Neural cell (in vitro differentiated cells): Measurements from ENCODE around the gene RPL36AL.

Experiments used
- EP300 ChIP-seq: fragments of 450-650 bp; conservative IDR thresholded peaks from 2 replicates; pipeline ENCODE4 v1.6.1; 2014; ENCODE audit warnings: antibody characterized with exemption, mild to moderate bottlenecking, moderate library complexity; ENCODE audit not compliant: poor library complexity, severe bottlenecking
- EZH2 ChIP-seq: fragments of 200-600, 300-800 bp; shearing (Covaris generic), sonication (generic); IDR thresholded peaks from 2 replicates; pipeline ENCODE4 v1.6.1; 2014; ENCODE audit warnings: antibody characterized with exemption, low read length, borderline replicate concordance, mild to moderate bottlenecking; ENCODE audit not compliant: insufficient read depth, poor library complexity, severe bottlenecking
- MXI1 ChIP-seq: fragments of 450-650 bp; conservative IDR thresholded peaks from 2 replicates; pipeline ENCODE4 v1.6.1; 2014; ENCODE audit warnings: antibody characterized with exemption, mild to moderate bottlenecking; ENCODE audit not compliant: poor library complexity, severe bottlenecking
- POLR2AphosphoS5 ChIP-seq: IDR thresholded peaks from 2 replicates; pipeline ENCODE4 v1.6.1; 2012
- RAD21 ChIP-seq: fragments of 450-650 bp; conservative IDR thresholded peaks from 2 replicates; pipeline ENCODE4 v1.6.1; 2014; ENCODE audit warnings: antibody characterized with exemption, mild to moderate bottlenecking, moderate library complexity
- SMC3 ChIP-seq: fragments of 450-650 bp; conservative IDR thresholded peaks from 2 replicates; pipeline ENCODE4 v1.6.1; 2014; ENCODE audit warnings: antibody characterized with exemption, mild to moderate bottlenecking, moderate library complexity; ENCODE audit not compliant: poor library complexity
- TAF1 ChIP-seq: IDR thresholded peaks from 2 replicates; pipeline ENCODE4 v1.6.1; 2012; ENCODE audit warnings: low read depth
- TF ChIP-seq, protein P1 (sequence below): fragments of 450-650 bp; IDR thresholded peaks from 2 replicates; pipeline ENCODE4 v1.5.1; 2014; ENCODE audit warnings: antibody characterized with exemption, mild to moderate bottlenecking, moderate library complexity; ENCODE audit not compliant: poor library complexity, severe bottlenecking
- TF ChIP-seq, protein P2 (sequence below): IDR thresholded peaks from 2 replicates; pipeline ENCODE4 v1.6.1; 2012; ENCODE audit warnings: borderline replicate concordance

DNA sequence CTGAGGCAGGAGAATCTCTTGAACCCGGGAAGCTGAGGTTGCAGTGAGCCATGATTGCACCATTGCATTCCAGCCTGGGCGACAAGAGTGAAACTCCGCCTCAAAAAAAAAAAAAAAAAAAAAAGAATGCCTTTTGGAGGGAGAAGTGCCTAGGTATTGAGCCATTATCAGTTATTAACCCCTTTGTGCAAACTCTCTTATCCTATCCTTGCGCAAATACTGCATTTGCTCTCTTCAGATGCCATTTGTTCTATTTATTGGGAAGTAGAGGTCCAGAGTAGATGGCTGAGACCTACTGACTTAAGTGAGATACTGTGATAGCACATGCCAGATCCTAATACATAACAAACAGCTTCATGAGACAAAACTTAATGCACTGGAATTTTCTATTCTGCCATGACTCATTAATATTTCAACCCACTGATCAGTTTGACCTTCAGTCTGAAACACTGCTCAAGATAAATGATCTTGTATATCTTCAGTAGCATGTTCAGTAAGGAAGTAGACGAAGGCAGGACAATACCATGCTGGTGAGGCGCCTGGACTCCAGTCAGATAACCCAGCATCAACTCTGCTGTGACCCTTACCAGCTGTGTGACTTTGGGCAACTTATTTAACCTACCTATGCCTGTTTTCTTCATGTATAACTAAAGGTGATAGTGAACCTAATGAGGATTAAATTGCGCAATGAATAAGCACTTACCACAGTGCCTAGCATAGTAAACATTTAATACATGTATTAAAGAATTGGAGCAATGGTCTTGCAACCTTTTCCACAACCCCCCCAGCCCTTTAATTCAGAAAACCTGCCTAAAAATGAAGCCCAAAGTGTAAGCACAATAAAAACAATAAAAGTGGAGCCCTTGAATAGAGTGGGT is 20.4 kb upstream of the RPL36AL start:
- TF ChIP-seq RAD21: no peak
- TF ChIP-seq POLR2AphosphoS5: no peak
- TF ChIP-seq, protein P1, sequence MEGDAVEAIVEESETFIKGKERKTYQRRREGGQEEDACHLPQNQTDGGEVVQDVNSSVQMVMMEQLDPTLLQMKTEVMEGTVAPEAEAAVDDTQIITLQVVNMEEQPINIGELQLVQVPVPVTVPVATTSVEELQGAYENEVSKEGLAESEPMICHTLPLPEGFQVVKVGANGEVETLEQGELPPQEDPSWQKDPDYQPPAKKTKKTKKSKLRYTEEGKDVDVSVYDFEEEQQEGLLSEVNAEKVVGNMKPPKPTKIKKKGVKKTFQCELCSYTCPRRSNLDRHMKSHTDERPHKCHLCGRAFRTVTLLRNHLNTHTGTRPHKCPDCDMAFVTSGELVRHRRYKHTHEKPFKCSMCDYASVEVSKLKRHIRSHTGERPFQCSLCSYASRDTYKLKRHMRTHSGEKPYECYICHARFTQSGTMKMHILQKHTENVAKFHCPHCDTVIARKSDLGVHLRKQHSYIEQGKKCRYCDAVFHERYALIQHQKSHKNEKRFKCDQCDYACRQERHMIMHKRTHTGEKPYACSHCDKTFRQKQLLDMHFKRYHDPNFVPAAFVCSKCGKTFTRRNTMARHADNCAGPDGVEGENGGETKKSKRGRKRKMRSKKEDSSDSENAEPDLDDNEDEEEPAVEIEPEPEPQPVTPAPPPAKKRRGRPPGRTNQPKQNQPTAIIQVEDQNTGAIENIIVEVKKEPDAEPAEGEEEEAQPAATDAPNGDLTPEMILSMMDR: no peak
- no peak for TF ChIP-seq TAF1
- TF ChIP-seq SMC3: no peak
- TF ChIP-seq, protein P2, sequence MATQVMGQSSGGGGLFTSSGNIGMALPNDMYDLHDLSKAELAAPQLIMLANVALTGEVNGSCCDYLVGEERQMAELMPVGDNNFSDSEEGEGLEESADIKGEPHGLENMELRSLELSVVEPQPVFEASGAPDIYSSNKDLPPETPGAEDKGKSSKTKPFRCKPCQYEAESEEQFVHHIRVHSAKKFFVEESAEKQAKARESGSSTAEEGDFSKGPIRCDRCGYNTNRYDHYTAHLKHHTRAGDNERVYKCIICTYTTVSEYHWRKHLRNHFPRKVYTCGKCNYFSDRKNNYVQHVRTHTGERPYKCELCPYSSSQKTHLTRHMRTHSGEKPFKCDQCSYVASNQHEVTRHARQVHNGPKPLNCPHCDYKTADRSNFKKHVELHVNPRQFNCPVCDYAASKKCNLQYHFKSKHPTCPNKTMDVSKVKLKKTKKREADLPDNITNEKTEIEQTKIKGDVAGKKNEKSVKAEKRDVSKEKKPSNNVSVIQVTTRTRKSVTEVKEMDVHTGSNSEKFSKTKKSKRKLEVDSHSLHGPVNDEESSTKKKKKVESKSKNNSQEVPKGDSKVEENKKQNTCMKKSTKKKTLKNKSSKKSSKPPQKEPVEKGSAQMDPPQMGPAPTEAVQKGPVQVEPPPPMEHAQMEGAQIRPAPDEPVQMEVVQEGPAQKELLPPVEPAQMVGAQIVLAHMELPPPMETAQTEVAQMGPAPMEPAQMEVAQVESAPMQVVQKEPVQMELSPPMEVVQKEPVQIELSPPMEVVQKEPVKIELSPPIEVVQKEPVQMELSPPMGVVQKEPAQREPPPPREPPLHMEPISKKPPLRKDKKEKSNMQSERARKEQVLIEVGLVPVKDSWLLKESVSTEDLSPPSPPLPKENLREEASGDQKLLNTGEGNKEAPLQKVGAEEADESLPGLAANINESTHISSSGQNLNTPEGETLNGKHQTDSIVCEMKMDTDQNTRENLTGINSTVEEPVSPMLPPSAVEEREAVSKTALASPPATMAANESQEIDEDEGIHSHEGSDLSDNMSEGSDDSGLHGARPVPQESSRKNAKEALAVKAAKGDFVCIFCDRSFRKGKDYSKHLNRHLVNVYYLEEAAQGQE: no peak
- TF ChIP-seq MXI1: no peak
- TF ChIP-seq EP300: no peak
- TF ChIP-seq EZH2: no peak
